Measurements from ENCODE around the gene DECR2.

DNA sequence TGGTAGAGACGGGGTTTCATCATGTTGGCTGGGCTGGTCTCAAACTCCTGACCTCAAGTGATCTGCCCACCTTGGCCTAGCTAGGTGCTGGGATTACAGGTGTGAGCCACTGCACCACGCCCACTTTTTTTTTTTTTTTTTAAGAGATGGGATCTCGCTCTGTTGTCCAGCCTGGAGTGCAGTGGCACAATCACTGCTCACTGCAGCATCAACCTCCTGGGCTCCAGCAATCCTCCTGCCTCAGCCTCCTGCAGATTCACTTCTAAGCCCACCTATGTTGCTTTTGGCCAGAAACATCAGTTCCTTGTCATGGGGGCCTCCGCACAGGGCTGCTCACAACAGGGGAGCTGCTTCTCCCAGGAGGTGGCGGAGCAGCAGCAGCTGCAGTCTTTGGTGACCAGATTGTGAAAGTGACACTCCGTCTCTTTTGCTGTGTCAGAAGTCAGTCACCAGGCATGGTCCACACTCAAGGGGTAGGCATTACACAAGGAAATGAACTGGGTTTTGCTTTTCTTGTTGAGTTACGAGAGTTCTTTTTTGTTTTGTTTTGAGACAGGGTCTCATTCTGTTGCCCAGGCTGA, 9.1 kb upstream of the DECR2 start:
- TF ChIP-seq, protein P1, sequence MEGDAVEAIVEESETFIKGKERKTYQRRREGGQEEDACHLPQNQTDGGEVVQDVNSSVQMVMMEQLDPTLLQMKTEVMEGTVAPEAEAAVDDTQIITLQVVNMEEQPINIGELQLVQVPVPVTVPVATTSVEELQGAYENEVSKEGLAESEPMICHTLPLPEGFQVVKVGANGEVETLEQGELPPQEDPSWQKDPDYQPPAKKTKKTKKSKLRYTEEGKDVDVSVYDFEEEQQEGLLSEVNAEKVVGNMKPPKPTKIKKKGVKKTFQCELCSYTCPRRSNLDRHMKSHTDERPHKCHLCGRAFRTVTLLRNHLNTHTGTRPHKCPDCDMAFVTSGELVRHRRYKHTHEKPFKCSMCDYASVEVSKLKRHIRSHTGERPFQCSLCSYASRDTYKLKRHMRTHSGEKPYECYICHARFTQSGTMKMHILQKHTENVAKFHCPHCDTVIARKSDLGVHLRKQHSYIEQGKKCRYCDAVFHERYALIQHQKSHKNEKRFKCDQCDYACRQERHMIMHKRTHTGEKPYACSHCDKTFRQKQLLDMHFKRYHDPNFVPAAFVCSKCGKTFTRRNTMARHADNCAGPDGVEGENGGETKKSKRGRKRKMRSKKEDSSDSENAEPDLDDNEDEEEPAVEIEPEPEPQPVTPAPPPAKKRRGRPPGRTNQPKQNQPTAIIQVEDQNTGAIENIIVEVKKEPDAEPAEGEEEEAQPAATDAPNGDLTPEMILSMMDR (IDR thresholded peaks at IDR 0.05), result no peak
- no peak for TF ChIP-seq POLR2A (IDR thresholded peaks at IDR 0.05)

All from thyroid gland (tissue), 4 donors.